GM21390 (cell line): Measurements from ENCODE around the gene P4HTM.

Source experiments
- ATAC-seq: cut with Tn5 transposase; IDR thresholded peaks from one replicate; pipeline ENCODE4 v1.9.1; 2021; ENCODE audit not compliant: unreplicated experiment

The P4HTM gene

GRCh38 chr3:48989796-48990635 lies at the start of gene P4HTM:
TSS of gene P4HTM (plus strand) at chr3:48990241. CDS start at chr3:48990257, 16 bp downstream.
- peak; percentile 48 for ATAC-seq

GRCh38 chr3:48945432-48945831 lies 44.6 kb upstream of the P4HTM start:
- ATAC-seq: no peak

GRCh38 chr3:48945891-48946549 lies 44.0 kb upstream of the P4HTM start:
- no peak for ATAC-seq

- no peak for ATAC-seq
Observed at GRCh38 chr3:48949376-48949717, 40.7 kb upstream of the P4HTM start.

- ATAC-seq: no peak
Observed at GRCh38 chr3:48950051-48950450, 40.0 kb upstream of the P4HTM start.

GRCh38 chr3:48951764-48952163 lies 38.3 kb upstream of the P4HTM start:
- no peak for ATAC-seq

- no peak for ATAC-seq
Observed at GRCh38 chr3:48952510-48953118, 37.4 kb upstream of the P4HTM start.

GRCh38 chr3:48957006-48957705 lies 32.9 kb upstream of the P4HTM start:
- no peak for ATAC-seq

- ATAC-seq: no peak
Observed at GRCh38 chr3:48960841-48961413, 29.1 kb upstream of the P4HTM start.

- no peak for ATAC-seq
Observed at GRCh38 chr3:48962340-48962739, 27.7 kb upstream of the P4HTM start.

GRCh38 chr3:48962939-48963338 lies 27.1 kb upstream of the P4HTM start:
- ATAC-seq: no peak

- ATAC-seq: no peak
Observed at GRCh38 chr3:48963591-48963990, 26.4 kb upstream of the P4HTM start.

GRCh38 chr3:48966367-48966766 lies 23.7 kb upstream of the P4HTM start:
- no peak for ATAC-seq

GRCh38 chr3:48966876-48967361 lies 23.1 kb upstream of the P4HTM start:
- no peak for ATAC-seq

GRCh38 chr3:48970586-48970985 lies 19.5 kb upstream of the P4HTM start:
- no peak for ATAC-seq

GRCh38 chr3:48974076-48974864 lies 15.8 kb upstream of the P4HTM start:
- ATAC-seq: no peak

- no peak for ATAC-seq
Observed at GRCh38 chr3:48979451-48979850, 10.6 kb upstream of the P4HTM start.

GRCh38 chr3:48980295-48980694 lies 9.7 kb upstream of the P4HTM start:
- no peak for ATAC-seq

GRCh38 chr3:48982016-48982415 lies 8.0 kb upstream of the P4HTM start:
- no peak for ATAC-seq

- no peak for ATAC-seq
Observed at GRCh38 chr3:48982686-48983085, 7.4 kb upstream of the P4HTM start.
